ENCODE results near the gene PPM1K. TPM values are rescaled to one million over a fixed set of nuclear protein-coding genes. Genes with fewer than 3 reads are reported as not detected.

Gene PPM1K
- total and polyA plus RNA-seq, 2 donors (not counting 1 experiment from before 2014, with no cell fraction given): 80.2 to 145 TPM

GRCh38 chr4:88320224-88320779 lies 35.9 kb upstream of the PPM1K start:
- H3K36me3 ChIP-seq (replicated peaks in 1 of 2; ENCODE audit: control extremely low read depth in 1 of 2, control insufficient read depth in 1 of 2, extremely low read depth in 1 of 2, insufficient read depth in 2 of 2, low read length in 1 of 2): no peaks in the 10 kb centered on the region
- H3K9me3 ChIP-seq (ENCODE audit: control extremely low read depth in 1 of 3, control insufficient read depth in 2 of 3, insufficient read depth in 1 of 3, low read length in 2 of 3): no peaks in the 10 kb centered on the region
- H4K20me1 ChIP-seq (ENCODE audit: control insufficient read depth, insufficient read depth, low read length, poor library complexity, severe bottlenecking): no peaks in the 10 kb centered on the region
- H3K4me3 Mint-ChIP-seq: peak overlapping the region; percentile 90
- H3K9ac ChIP-seq (ENCODE audit: low read length): peak overlapping the region; percentile 55
- CTCF ChIA-PET: interaction anchor here (0.8 to 3.1 kb wide), 14 partner anchors 15 to 195 kb away, joined by 3 to 24 read pairs (median 4); partner anchors contain the start of genes HERC5, HERC6 and PPM1K
- H3K4me1 Mint-ChIP-seq: peaks cover 29% of the 10 kb centered on the region
- intact Hi-C loops (cut with micrococcal nuclease): loop anchor here (1.0 to 2.0 kb wide), 5 partner anchors 14 to 137 kb away; partner anchors contain the start of genes HERC5, HERC6 and PPM1K
- H3K27ac Mint-ChIP-seq: peak overlapping the region; percentile 99
- peaks cover 30 to 34% of the 10 kb centered on the region in 2 donors for H3K4me1 ChIP-seq (ENCODE audit: control insufficient read depth in 2 of 2, insufficient read depth in 2 of 2, low read length in 2 of 2)
- no CpG with 5 or more reads among the region's 1 CpG for WGBS (ENCODE audit: insufficient coverage)
- no peaks in the 10 kb centered on the region for H3K27me3 Mint-ChIP-seq
- ATAC-seq (ENCODE audit: low read depth) (peak; percentile 58), DNase-seq (no peak)
- H3K4me2 ChIP-seq (replicated peaks; ENCODE audit: low read depth, low read length, poor library complexity, severe bottlenecking): peak overlapping the region; percentile 76
- H2AFZ ChIP-seq (ENCODE audit: insufficient read depth, low read depth, low read length, poor library complexity, severe bottlenecking): peak overlapping the region; percentile 66
- H3K9me3 Mint-ChIP-seq (ENCODE audit: insufficient read depth): no peaks in the 10 kb centered on the region
- H3K79me2 ChIP-seq (ENCODE audit: control insufficient read depth, insufficient read depth, low read length): no peaks in the 10 kb centered on the region
- H3K27ac ChIP-seq (ENCODE audit: low read length in 2 of 2): peak overlapping the region; percentile 68 to 87
- H3K27me3 ChIP-seq (replicated peaks in 1 of 4; ENCODE audit: control extremely low read depth in 1 of 4, control insufficient read depth in 3 of 4, insufficient read depth in 4 of 4, low read length in 3 of 4): no peaks in the 10 kb centered on the region
- TF ChIP-seq EZH2 (IDR thresholded peaks at IDR 0.05; ENCODE audit: borderline replicate concordance, insufficient read depth, low read depth, low read length, poor library complexity, severe bottlenecking): no peak
- TF ChIP-seq, protein P1, sequence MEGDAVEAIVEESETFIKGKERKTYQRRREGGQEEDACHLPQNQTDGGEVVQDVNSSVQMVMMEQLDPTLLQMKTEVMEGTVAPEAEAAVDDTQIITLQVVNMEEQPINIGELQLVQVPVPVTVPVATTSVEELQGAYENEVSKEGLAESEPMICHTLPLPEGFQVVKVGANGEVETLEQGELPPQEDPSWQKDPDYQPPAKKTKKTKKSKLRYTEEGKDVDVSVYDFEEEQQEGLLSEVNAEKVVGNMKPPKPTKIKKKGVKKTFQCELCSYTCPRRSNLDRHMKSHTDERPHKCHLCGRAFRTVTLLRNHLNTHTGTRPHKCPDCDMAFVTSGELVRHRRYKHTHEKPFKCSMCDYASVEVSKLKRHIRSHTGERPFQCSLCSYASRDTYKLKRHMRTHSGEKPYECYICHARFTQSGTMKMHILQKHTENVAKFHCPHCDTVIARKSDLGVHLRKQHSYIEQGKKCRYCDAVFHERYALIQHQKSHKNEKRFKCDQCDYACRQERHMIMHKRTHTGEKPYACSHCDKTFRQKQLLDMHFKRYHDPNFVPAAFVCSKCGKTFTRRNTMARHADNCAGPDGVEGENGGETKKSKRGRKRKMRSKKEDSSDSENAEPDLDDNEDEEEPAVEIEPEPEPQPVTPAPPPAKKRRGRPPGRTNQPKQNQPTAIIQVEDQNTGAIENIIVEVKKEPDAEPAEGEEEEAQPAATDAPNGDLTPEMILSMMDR (IDR thresholded peaks at IDR 0.05): no peak
- POLR2A ChIA-PET: interaction anchor here (0.8 to 2.3 kb wide), 6 partner anchors 14 to 137 kb away, joined by 3 to 48 read pairs (median 4); partner anchors contain the start of genes HERC5, HERC6 and PPM1K
- H3K4me3 ChIP-seq (ENCODE audit: control extremely low read depth in 1 of 5, extremely low read depth in 1 of 5, insufficient read depth in 1 of 5, low read depth in 2 of 5, low read length in 4 of 5): peak overlapping the region in 3 of 5 experiments; percentile 25 to 44 (median 35)

GRCh38 chr4:88318751-88319350 lies 34.5 kb upstream of the PPM1K start:
- Histone ChIP-seq H3K4me1 (ENCODE audit: control insufficient read depth in 2 of 2, insufficient read depth in 2 of 2, low read length in 2 of 2) (peaks cover 30 to 34% of the 10 kb centered on the region in 2 donors), H2AFZ (ENCODE audit: insufficient read depth, low read depth, low read length, poor library complexity, severe bottlenecking) (no peak overlapping the region), H3K9ac (ENCODE audit: low read length) (peak overlapping the region; percentile 8), H3K79me2 (ENCODE audit: control insufficient read depth, insufficient read depth, low read length) (no peaks in the 10 kb centered on the region), H3K27me3 (replicated peaks in 1 of 4; ENCODE audit: control extremely low read depth in 1 of 4, control insufficient read depth in 3 of 4, insufficient read depth in 4 of 4, low read length in 3 of 4) (no peaks in the 10 kb centered on the region), H3K36me3 (replicated peaks in 1 of 2; ENCODE audit: control extremely low read depth in 1 of 2, control insufficient read depth in 1 of 2, extremely low read depth in 1 of 2, insufficient read depth in 2 of 2, low read length in 1 of 2) (no peaks in the 10 kb centered on the region), H4K20me1 (ENCODE audit: control insufficient read depth, insufficient read depth, low read length, poor library complexity, severe bottlenecking) (no peaks in the 10 kb centered on the region), H3K4me3 (ENCODE audit: control extremely low read depth in 1 of 5, extremely low read depth in 1 of 5, insufficient read depth in 1 of 5, low read depth in 2 of 5, low read length in 4 of 5) (no peak overlapping the region), H3K4me2 (replicated peaks; ENCODE audit: low read depth, low read length, poor library complexity, severe bottlenecking) (no peak overlapping the region), H3K9me3 (ENCODE audit: control extremely low read depth in 1 of 3, control insufficient read depth in 2 of 3, insufficient read depth in 1 of 3, low read length in 2 of 3) (no peaks in the 10 kb centered on the region), H3K27ac (ENCODE audit: low read length in 2 of 2) (peak overlapping the region; percentile 1 to 87)
- ChIA-PET POLR2A (interaction anchor here (1.0 kb wide), 1 partner anchor 34 kb away, joined by 3 read pairs; the partner anchor contains the start of gene PPM1K), CTCF (interaction anchor here (1.1 to 2.1 kb wide), 2 partner anchors 99 to 196 kb away, joined by 3 to 10 read pairs; no protein-coding TSS in a partner anchor)
- intact Hi-C loops (cut with micrococcal nuclease): no loop called here
- DNase-seq: no peak
- no peak for TF ChIP-seq EZH2 (IDR thresholded peaks at IDR 0.05; ENCODE audit: borderline replicate concordance, insufficient read depth, low read depth, low read length, poor library complexity, severe bottlenecking)
- TF ChIP-seq, protein P1 (IDR thresholded peaks at IDR 0.05): no peak
- H3K4me1 Mint-ChIP-seq: peaks cover 29% of the 10 kb centered on the region
- H3K27me3 Mint-ChIP-seq: no peaks in the 10 kb centered on the region
- WGBS (ENCODE audit: insufficient coverage): 100% methylated on average over 1 of the region's 3 CpGs
- H3K9me3 Mint-ChIP-seq (ENCODE audit: insufficient read depth): no peaks in the 10 kb centered on the region
- H3K27ac Mint-ChIP-seq: peak overlapping the region; percentile 99
- peak overlapping the region; percentile 15 for H3K4me3 Mint-ChIP-seq
- ATAC-seq (ENCODE audit: low read depth): no peak

All from B cell (primary cell).